CD4-positive, alpha-beta T cell treated with Interleukin-17A for 1 hour (primary cell): ENCODE measurements around the gene PRRG1.
"Not testable (repeated sequence)": the region's sequence is repeated elsewhere in the genome, so short reads cannot be mapped to it uniquely, and the experiment has no call there.

Experiments used
- DNase-seq: peaks from one replicate; pipeline ENCODE4 v3.0.0-alpha.2; 2020

PRRG1 gene

GRCh38 chrX:37378830-37379229 is 29.7 kb downstream of the PRRG1 start:
- DNase-seq: no peak

DNA sequence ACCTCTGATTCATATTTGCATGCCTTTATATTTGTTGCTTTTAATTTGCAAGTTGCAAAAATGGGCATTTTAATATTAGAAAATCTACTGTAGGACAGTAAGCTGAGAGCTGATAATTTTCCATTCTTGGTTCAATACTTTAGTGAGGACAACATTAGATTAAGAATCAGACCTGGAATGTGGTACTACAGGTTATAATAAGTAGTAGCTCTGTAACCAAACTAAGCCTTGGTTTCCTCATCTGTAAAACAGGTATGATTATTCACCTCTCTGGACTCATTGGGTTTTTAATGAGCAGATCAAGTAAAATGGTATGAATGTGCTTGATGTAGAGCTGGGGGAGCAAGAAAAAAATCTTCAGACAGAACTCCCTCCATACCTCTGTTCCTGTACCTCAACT is 31.1 kb downstream of the PRRG1 start:
- DNase-seq: no peak

GRCh38 chrX:37380924-37381323 is 31.8 kb downstream of the PRRG1 start:
- no peak for DNase-seq

GRCh38 chrX:37383313-37383712 is 34.1 kb downstream of the PRRG1 start:
- no peak for DNase-seq

DNA sequence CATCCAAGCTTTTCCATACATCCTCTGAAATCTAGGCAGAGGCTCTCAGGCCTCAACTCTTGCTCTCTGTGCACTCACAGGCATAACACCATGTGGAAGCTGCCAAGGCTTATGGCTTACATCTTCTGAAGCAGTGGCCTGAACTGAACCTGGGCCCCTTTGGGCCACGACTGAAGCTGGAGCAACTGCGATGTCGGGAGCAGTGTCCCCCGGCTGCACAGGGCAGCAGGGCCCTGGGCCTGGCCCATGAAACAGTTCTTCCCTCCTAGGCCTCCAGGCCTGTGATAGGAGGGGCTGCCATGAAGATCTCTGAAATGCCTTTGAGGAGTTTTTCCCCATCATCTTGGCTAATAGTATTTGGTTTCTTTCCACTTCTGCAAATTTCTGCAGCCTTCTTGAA is 39.2 kb downstream of the PRRG1 start:
- no peak for DNase-seq

DNA sequence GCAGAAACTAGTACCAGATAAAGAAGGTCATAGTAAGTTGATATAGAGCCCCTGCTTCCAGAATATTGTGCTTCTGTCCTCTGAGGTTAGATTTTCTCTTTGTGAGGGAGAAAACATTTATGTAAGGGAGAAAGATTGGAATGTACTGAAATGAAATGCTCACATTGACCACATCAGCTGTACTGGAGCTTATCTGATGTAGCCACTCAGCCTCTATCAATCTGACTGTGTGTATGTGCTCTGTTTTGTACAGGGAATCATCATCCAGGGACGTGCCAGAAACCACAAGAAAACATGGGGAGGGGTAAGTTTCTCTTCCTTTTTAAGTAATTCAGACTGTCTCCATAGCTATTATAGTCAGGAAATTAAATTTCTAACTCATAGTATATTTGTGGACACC is 56.8 kb downstream of the PRRG1 start:
- no peak for DNase-seq

DNA sequence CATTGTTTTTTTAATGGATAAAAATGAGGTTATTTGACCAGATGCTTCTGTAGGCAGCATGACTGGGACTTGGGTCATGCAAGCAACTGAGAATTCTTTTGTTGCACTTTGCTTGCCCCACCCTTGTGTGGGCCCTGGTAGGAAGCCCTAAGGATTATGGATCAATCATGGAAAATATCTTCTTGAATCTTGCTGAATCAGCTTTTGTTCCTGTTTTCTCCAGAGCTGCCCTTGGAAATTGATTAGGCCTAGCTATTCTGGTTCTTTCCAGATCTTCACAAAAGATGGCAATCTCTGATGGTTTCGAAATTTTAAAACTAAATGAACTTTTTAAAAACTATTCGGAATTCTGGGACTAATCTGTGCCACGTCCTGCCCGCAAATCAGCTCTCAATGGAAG is 58.6 kb downstream of the PRRG1 start:
- DNase-seq: no peak

- no peak for DNase-seq
Measured at GRCh38 chrX:37409278-37409677, 60.1 kb downstream of the PRRG1 start.

- no peak for DNase-seq
Measured at GRCh38 chrX:37420185-37420584, 71.0 kb downstream of the PRRG1 start.

- DNase-seq: no peak
Measured at GRCh38 chrX:37420756-37421155, 71.6 kb downstream of the PRRG1 start.

GRCh38 chrX:37424000-37424429 is 74.9 kb downstream of the PRRG1 start:
- DNase-seq: no peak

GRCh38 chrX:37425370-37425769 is 76.2 kb downstream of the PRRG1 start:
- DNase-seq: no peak

DNA sequence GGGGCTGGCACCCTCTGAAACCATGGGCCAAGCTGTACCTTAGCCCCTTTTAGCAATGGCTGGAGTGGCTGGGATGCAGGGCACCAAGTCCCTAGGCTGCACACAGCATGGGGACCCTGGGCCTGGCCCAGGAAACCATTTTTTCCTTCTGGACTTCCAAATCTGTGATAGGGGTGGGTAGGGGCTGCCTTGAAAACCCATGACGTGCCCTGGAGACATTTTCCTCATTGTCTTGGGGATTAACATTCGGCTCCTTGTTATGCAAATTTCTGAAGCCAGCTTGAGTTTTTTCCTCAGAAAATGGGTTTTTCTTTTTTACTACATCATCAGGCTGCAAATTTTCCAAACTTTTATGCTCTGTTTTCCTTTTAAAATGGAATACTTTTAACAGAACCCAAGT is 79.8 kb downstream of the PRRG1 start:
- DNase-seq: not testable (repeated sequence)

GRCh38 chrX:37434362-37434761 is 85.2 kb downstream of the PRRG1 start:
- no peak for DNase-seq

GRCh38 chrX:37437160-37437559 is 88.0 kb downstream of the PRRG1 start:
- no peak for DNase-seq

- no peak for DNase-seq
Measured at GRCh38 chrX:37441377-37441776, 92.2 kb downstream of the PRRG1 start.

GRCh38 chrX:37445182-37445581 is 96.0 kb downstream of the PRRG1 start:
- no peak for DNase-seq

- no peak for DNase-seq
Measured at GRCh38 chrX:37453821-37454220, 104.7 kb downstream of the PRRG1 start.

DNA sequence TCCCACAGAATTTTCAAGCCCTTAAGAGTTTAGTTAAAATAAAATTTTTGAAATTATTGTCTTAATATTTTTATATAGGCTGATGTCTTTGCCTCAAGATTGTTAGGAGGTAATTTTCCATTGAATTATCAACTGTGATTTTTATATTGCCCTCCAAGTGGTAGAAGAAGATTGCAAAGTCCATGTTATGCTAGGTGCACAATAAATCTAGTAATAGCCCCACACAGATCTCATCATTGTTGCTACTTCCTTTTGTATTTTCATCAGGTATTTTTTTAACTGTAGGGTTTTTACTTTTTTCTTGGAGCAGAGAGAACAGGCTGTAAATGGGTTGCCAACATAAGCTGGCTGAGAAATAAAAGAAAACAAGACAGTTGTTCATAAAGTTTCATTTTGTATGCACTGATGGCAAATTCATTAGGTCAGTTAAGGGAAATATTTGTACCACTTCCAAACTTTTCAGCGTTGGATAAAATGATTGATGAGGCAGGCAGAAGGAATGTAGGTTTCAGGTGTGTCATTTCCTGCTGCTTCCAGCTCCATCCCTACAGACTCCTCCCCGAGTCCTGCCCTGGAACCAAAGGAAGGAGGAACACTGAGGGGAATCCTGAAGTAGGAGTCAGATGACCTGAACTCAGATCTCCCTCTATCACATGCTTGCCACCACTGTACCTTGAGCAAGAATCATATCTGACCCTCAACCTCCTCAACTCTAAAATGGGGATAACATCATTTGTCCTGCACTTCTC is 105.5 kb downstream of the PRRG1 start:
- DNase-seq: no peak

DNA sequence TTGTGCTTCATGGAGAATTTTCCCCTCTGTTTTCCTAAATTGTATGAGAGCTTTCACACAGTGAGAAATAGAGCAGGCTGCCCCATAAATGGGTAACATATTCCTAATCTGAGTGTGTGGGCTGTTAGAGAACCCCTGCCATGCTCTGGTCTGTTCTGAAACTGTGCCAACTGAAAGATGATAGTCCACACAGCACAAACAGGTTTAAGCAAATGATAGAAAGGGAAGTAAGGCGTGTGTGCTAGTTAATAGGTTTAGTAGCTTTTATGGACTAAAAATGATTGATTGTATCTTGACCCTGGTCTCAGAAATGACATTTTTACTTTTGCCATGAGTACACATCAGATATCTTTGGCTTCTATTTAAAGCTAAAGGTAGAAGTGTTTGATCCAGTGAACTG is 106.2 kb downstream of the PRRG1 start:
- no peak for DNase-seq

GRCh38 chrX:37460285-37460684 is 111.1 kb downstream of the PRRG1 start:
- not testable (repeated sequence) for DNase-seq

- no peak for DNase-seq
Measured at GRCh38 chrX:37462346-37462745, 113.2 kb downstream of the PRRG1 start.

- no peak for DNase-seq
Measured at GRCh38 chrX:37468124-37468739, 119.1 kb downstream of the PRRG1 start.

GRCh38 chrX:37470711-37471110 is 121.5 kb downstream of the PRRG1 start:
- DNase-seq: no peak

- DNase-seq: no peak
Measured at GRCh38 chrX:37472836-37473235, 123.7 kb downstream of the PRRG1 start.
